Right lobe of liver (tissue), 4 donors: ENCODE data around the gene DGKI.

Experiments used
- CTCF ChIP-seq, 4 donors: fragments of 200-600 bp in 3 of 4; fragments of 450-650 bp in 1 of 4; IDR thresholded peaks; one replicate each; pipeline versions ENCODE4 v1.5.1 to v1.8.0; 2016 to 2022; ENCODE audit warnings: antibody characterized with exemption in 4 of 4, mild to moderate bottlenecking in 2 of 4
- POLR2A ChIP-seq: fragments of 450-650 bp; IDR thresholded peaks from one replicate; pipeline ENCODE4 v1.6.1; 2017; ENCODE audit warnings: antibody characterized with exemption, mild to moderate bottlenecking
- donor health status: DM: no; HTN: no; CAD: no.
- donor health status: DM: no; HTN: no; CAD: no.
- donor health status: DM: no; HTN: yes; CAD: no.

- TF ChIP-seq CTCF (IDR thresholded peaks at IDR 0.05) (no peak), POLR2A (no peak)
Observed at GRCh38 chr7:137667633-137668387, 179.0 kb downstream of the DGKI start.
